Measurements from ENCODE around the gene NEO1. TPM values are rescaled to one million over a fixed set of nuclear protein-coding genes. Genes with fewer than 3 reads are reported as not detected.

Gene NEO1
- total and polyA plus RNA-seq, 2 of the 13 experiments (the other 11 are each of a cell fraction or from before 2014, with no cell fraction given): 8.4 to 11.0 TPM

DNA sequence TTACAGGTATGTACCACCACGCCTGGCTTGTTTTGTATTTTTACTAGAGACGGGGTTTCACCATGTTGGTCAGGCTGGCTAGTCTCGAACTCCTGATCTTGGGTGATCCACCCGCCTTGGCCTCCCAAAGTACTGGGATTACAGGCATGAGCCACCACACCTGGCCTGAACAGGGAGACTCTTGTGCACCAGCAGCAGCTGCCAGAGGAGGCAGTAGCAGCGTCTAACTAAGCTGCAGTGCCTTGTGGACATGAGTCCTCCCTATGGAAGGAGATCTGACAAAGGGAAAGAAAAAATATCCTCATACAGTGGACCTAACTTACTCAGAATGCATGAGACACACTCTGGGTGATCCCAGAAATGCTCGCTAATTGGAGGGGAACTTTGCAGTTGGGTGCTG, 36.8 kb upstream of the NEO1 start:
- WGBS (ENCODE audit: low lambda C conversion rate): 32% methylated on average over 6 of the region's 6 CpGs
- Histone ChIP-seq H3K4me1 (ENCODE audit: insufficient read depth, low read length) (peaks cover 3% of the 10 kb centered on the region; the same call in 1 of the 2 replicates), H2AFZ (ENCODE audit: low read length) (no peak overlapping the region), H3K9me3 (ENCODE audit: low read length) (no peaks in the 10 kb centered on the region), H3K27me3 (ENCODE audit: control insufficient read depth in 1 of 2, insufficient read depth in 2 of 2, low read length in 2 of 2) (peaks cover 0 to 9% of the 10 kb centered on the region in 2 experiments; a peak in 2 of 5 replicates), H3K79me2 (ENCODE audit: insufficient read depth, low read length) (no peaks in the 10 kb centered on the region), H3K4me3 (replicated peaks in 1 of 3; ENCODE audit: insufficient read depth in 1 of 3, low read depth in 2 of 3, low read length in 3 of 3) (no peak overlapping the region), H3K4me2 (ENCODE audit: low read depth, low read length) (no peak overlapping the region), H3K36me3 (replicated peaks in 1 of 2; ENCODE audit: control insufficient read depth in 1 of 2, insufficient read depth in 2 of 2, low read length in 2 of 2) (no peaks in the 10 kb centered on the region), H3K9ac (ENCODE audit: insufficient read depth, low read depth, low read length) (no peak overlapping the region), H4K20me1 (ENCODE audit: insufficient read depth, low read length) (no peaks in the 10 kb centered on the region), H3K27ac (ENCODE audit: extremely low read length, insufficient read depth, low read length) (no peak overlapping the region)
- TF ChIP-seq ZNF558 (CRISPR knock-in tag; IDR thresholded peaks at IDR 0.05; ENCODE audit: borderline replicate concordance): no peak
- no peak for TF ChIP-seq PATZ1 (CRISPR knock-in tag; IDR thresholded peaks at IDR 0.05)
- peak; percentile 51; the same call in 1 of the 2 replicates for TF ChIP-seq ZNF263 (CRISPR knock-in tag; IDR thresholded peaks at IDR 0.05)
- POLR2A ChIA-PET: no interaction called here
- CTCF ChIA-PET (ENCODE audit: low intra/inter-chr PET ratio, low total read pairs): no interaction called here
- intact Hi-C loops (cut with micrococcal nuclease; ENCODE audit: unreplicated experiment): no loop called here
- no peak for FAIRE-seq
- DNase-seq (ENCODE audit: low spot score): no peak
- in situ Hi-C loops (cut with HindIII; ENCODE audit: extremely low pct_ligation_motif_present, low pct_unique_long_range_greater_than_20kb): no loop called here
- BruUV-seq (replicated peaks): no TSS peak
- peak; percentile 49; the same call in 2 of the 3 replicates for ATAC-seq

DNA sequence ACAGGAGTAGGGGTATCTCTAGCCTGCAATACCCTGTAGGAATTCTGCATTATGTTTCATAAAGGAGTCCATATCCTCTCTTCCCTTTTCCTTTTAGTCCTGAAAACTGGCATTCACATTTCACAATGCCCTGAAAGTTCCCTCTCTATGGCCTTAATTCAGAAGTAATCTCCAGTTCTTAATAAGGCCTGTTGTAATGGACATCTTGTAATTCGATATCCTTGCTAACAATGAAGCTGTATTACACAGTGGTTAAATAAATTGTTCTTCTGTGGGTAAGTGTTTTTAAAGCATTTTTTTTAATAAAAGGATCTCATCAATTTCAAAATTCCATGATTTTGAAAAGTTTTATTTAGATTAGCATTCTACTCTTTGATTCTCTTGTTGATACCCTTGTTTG, 34.3 kb upstream of the NEO1 start:
- Histone ChIP-seq H3K27ac (ENCODE audit: extremely low read length, insufficient read depth, low read length) (no peak overlapping the region), H3K27me3 (ENCODE audit: control insufficient read depth in 1 of 2, insufficient read depth in 2 of 2, low read length in 2 of 2) (peaks cover 0 to 7% of the 10 kb centered on the region in 2 experiments; a peak in 1 of 5 replicates), H3K4me3 (replicated peaks in 1 of 3; ENCODE audit: insufficient read depth in 1 of 3, low read depth in 2 of 3, low read length in 3 of 3) (no peak overlapping the region), H4K20me1 (ENCODE audit: insufficient read depth, low read length) (no peaks in the 10 kb centered on the region), H3K4me2 (ENCODE audit: low read depth, low read length) (no peak overlapping the region), H3K79me2 (ENCODE audit: insufficient read depth, low read length) (no peaks in the 10 kb centered on the region), H3K9me3 (ENCODE audit: low read length) (no peaks in the 10 kb centered on the region), H3K4me1 (ENCODE audit: insufficient read depth, low read length) (peaks cover 7% of the 10 kb centered on the region; the same call in 1 of the 2 replicates), H3K36me3 (replicated peaks in 1 of 2; ENCODE audit: control insufficient read depth in 1 of 2, insufficient read depth in 2 of 2, low read length in 2 of 2) (no peaks in the 10 kb centered on the region), H3K9ac (ENCODE audit: insufficient read depth, low read depth, low read length) (no peak overlapping the region), H2AFZ (ENCODE audit: low read length) (no peak overlapping the region)
- intact Hi-C loops (cut with micrococcal nuclease; ENCODE audit: unreplicated experiment): no loop called here
- FAIRE-seq (no peak), DNase-seq (ENCODE audit: low spot score) (no peak), ATAC-seq (no peak)
- POLR2A ChIA-PET: no interaction called here
- no TSS peak for BruUV-seq (replicated peaks)
- CTCF ChIA-PET (ENCODE audit: low intra/inter-chr PET ratio, low total read pairs): no interaction called here
- in situ Hi-C loops (cut with HindIII; ENCODE audit: extremely low pct_ligation_motif_present, low pct_unique_long_range_greater_than_20kb): no loop called here
- 0% methylated on average over 1 of the region's 1 CpG for WGBS (ENCODE audit: low lambda C conversion rate)
- no peak for TF ChIP-seq PCBP1 (IDR thresholded peaks at IDR 0.05; ENCODE audit: borderline replicate concordance, low read depth, low read length)
- no peak for TF ChIP-seq ZNF543 (CRISPR knock-in tag; IDR thresholded peaks at IDR 0.05)
- no peak for TF ChIP-seq ZNF34 (CRISPR knock-in tag; IDR thresholded peaks at IDR 0.05; ENCODE audit: borderline replicate concordance)
- TF ChIP-seq, protein P1, sequence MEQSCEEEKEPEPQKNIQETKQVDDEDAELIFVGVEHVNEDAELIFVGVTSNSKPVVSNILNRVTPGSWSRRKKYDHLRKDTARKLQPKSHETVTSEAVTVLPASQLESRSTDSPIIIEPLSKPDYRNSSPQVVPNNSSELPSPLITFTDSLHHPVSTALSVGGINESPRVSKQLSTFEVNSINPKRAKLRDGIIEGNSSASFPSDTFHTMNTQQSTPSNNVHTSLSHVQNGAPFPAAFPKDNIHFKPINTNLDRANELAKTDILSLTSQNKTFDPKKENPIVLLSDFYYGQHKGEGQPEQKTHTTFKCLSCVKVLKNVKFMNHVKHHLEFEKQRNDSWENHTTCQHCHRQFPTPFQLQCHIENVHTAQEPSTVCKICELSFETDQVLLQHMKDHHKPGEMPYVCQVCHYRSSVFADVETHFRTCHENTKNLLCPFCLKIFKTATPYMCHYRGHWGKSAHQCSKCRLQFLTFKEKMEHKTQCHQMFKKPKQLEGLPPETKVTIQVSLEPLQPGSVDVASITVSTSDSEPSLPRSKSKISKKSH (CRISPR knock-in tag; IDR thresholded peaks at IDR 0.05; ENCODE audit: borderline replicate concordance): no peak
- TF ChIP-seq, protein P2, sequence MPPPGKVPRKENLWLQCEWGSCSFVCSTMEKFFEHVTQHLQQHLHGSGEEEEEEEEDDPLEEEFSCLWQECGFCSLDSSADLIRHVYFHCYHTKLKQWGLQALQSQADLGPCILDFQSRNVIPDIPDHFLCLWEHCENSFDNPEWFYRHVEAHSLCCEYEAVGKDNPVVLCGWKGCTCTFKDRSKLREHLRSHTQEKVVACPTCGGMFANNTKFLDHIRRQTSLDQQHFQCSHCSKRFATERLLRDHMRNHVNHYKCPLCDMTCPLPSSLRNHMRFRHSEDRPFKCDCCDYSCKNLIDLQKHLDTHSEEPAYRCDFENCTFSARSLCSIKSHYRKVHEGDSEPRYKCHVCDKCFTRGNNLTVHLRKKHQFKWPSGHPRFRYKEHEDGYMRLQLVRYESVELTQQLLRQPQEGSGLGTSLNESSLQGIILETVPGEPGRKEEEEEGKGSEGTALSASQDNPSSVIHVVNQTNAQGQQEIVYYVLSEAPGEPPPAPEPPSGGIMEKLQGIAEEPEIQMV (CRISPR knock-in tag; IDR thresholded peaks at IDR 0.05; ENCODE audit: low read depth): no peak
- no peak for TF ChIP-seq MBNL3 (CRISPR knock-in tag; conservative IDR thresholded peaks at IDR 0.05)
- TF ChIP-seq, protein P3, sequence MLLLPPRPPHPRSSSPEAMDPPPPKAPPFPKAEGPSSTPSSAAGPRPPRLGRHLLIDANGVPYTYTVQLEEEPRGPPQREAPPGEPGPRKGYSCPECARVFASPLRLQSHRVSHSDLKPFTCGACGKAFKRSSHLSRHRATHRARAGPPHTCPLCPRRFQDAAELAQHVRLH (CRISPR knock-in tag; IDR thresholded peaks at IDR 0.05; ENCODE audit: borderline replicate concordance, low read depth): no peak
- no peak for TF ChIP-seq ZNF572 (CRISPR knock-in tag; IDR thresholded peaks at IDR 0.05)
- TF ChIP-seq RBM22 (optimal IDR thresholded peaks at IDR 0.05; ENCODE audit: low read length): no peak
- no peak for TF ChIP-seq ZNF263 (CRISPR knock-in tag; IDR thresholded peaks at IDR 0.05)
- no peak for TF ChIP-seq PRMT3 (CRISPR knock-in tag; IDR thresholded peaks at IDR 0.05; ENCODE audit: borderline replicate concordance, low read depth)
